ENCODE data around the gene BFSP2.
"Not testable (repeated sequence)": the region's sequence is repeated elsewhere in the genome, so short reads cannot be mapped to it uniquely, and the experiment has no call there.

The BFSP2 gene

GRCh38 chr3:133479895-133480669 lies 80.2 kb downstream of the BFSP2 start:
- no peaks in the 10 kb centered on the region for H3K9me2 ChIP-seq (replicated peaks; ENCODE audit: insufficient read depth, low read length)
- TF ChIP-seq CTCF (IDR thresholded peaks at IDR 0.05; ENCODE audit: insufficient read depth, low read length, poor library complexity, severe bottlenecking) (no peak), EZH2phosphoT487 (conservative IDR thresholded peaks at IDR 0.05; ENCODE audit: low read length) (no peak)
- peak overlapping the region; percentile 28 for H3K4me3 ChIP-seq (ENCODE audit: insufficient read depth, low read length, poor library complexity, severe bottlenecking)
- H3K9ac ChIP-seq (ENCODE audit: low read length): peak overlapping the region; percentile 67
- H2AFZ ChIP-seq (ENCODE audit: low read depth, low read length, severe bottlenecking): no peak overlapping the region
- peak overlapping the region; percentile 99 for H3K27ac ChIP-seq (ENCODE audit: low read depth, low read length)
- peak overlapping the region; percentile 77 for H3K4me2 ChIP-seq (ENCODE audit: low read depth, low read length, poor library complexity, severe bottlenecking)
- no peaks in the 10 kb centered on the region for H4K20me1 ChIP-seq (ENCODE audit: low read depth, low read length)
- peaks cover 76% of the 10 kb centered on the region for H3F3A ChIP-seq (ENCODE audit: insufficient read depth)
- H3K79me2 ChIP-seq (ENCODE audit: insufficient read depth, low read length): peaks cover 34% of the 10 kb centered on the region
- peaks cover 9% of the 10 kb centered on the region; the same call in 1 of the 2 replicates for H3K36me3 ChIP-seq (ENCODE audit: low read length)
- H3K9me3 ChIP-seq (ENCODE audit: insufficient read depth, low read length): no peaks in the 10 kb centered on the region
- no peaks in the 10 kb centered on the region for H3K27me3 ChIP-seq (ENCODE audit: low read length)

GRCh38 chr3:133482474-133482873 lies 82.6 kb downstream of the BFSP2 start:
- H2AFZ ChIP-seq (ENCODE audit: low read depth, low read length, severe bottlenecking); H4K20me1 ChIP-seq (ENCODE audit: low read depth, low read length); H3K27ac ChIP-seq (ENCODE audit: low read depth, low read length); H3K4me2 ChIP-seq (ENCODE audit: low read depth, low read length, poor library complexity, severe bottlenecking); H3K27me3 ChIP-seq (ENCODE audit: low read length); H3K9me2 ChIP-seq (replicated peaks; ENCODE audit: insufficient read depth, low read length); H3K9ac ChIP-seq (ENCODE audit: low read length); H3K4me3 ChIP-seq (ENCODE audit: insufficient read depth, low read length, poor library complexity, severe bottlenecking): not testable (repeated sequence)
- Histone ChIP-seq H3K9me3 (ENCODE audit: insufficient read depth, low read length) (peaks cover 19% of the 10 kb centered on the region; the same call in 1 of the 2 replicates), H3K79me2 (ENCODE audit: insufficient read depth, low read length) (peaks cover 55% of the 10 kb centered on the region), H3K36me3 (ENCODE audit: low read length) (peaks cover 27% of the 10 kb centered on the region; the same call in 1 of the 2 replicates), H3F3A (ENCODE audit: insufficient read depth) (peaks cover 55% of the 10 kb centered on the region)

GRCh38 chr3:133486658-133487057 lies 86.8 kb downstream of the BFSP2 start:
- H3K79me2 ChIP-seq (ENCODE audit: insufficient read depth, low read length): peaks cover 65% of the 10 kb centered on the region
- H2AFZ ChIP-seq (ENCODE audit: low read depth, low read length, severe bottlenecking): no peak overlapping the region
- no peak overlapping the region for H3K4me3 ChIP-seq (ENCODE audit: insufficient read depth, low read length, poor library complexity, severe bottlenecking)
- H3K4me2 ChIP-seq (ENCODE audit: low read depth, low read length, poor library complexity, severe bottlenecking): no peak overlapping the region
- no peaks in the 10 kb centered on the region for H4K20me1 ChIP-seq (ENCODE audit: low read depth, low read length)
- peaks cover 19% of the 10 kb centered on the region; the same call in 1 of the 2 replicates for H3K9me3 ChIP-seq (ENCODE audit: insufficient read depth, low read length)
- H3K27me3 ChIP-seq (ENCODE audit: low read length): no peaks in the 10 kb centered on the region
- TF ChIP-seq CTCF (IDR thresholded peaks at IDR 0.05; ENCODE audit: insufficient read depth, low read length, poor library complexity, severe bottlenecking) (no peak), EZH2phosphoT487 (conservative IDR thresholded peaks at IDR 0.05; ENCODE audit: low read length) (no peak)
- no peaks in the 10 kb centered on the region for H3K9me2 ChIP-seq (replicated peaks; ENCODE audit: insufficient read depth, low read length)
- peaks cover 62% of the 10 kb centered on the region for H3F3A ChIP-seq (ENCODE audit: insufficient read depth)
- H3K27ac ChIP-seq (ENCODE audit: low read depth, low read length): no peak overlapping the region
- H3K36me3 ChIP-seq (ENCODE audit: low read length): peaks cover 36% of the 10 kb centered on the region; the same call in 1 of the 2 replicates
- no peak overlapping the region for H3K9ac ChIP-seq (ENCODE audit: low read length)

GRCh38 chr3:133487204-133487603 lies 87.3 kb downstream of the BFSP2 start:
- H3K4me3 ChIP-seq (ENCODE audit: insufficient read depth, low read length, poor library complexity, severe bottlenecking): no peak overlapping the region
- H3K4me2 ChIP-seq (ENCODE audit: low read depth, low read length, poor library complexity, severe bottlenecking): no peak overlapping the region
- peaks cover 65% of the 10 kb centered on the region for H3K79me2 ChIP-seq (ENCODE audit: insufficient read depth, low read length)
- peaks cover 66% of the 10 kb centered on the region for H3F3A ChIP-seq (ENCODE audit: insufficient read depth)
- no peak overlapping the region for H3K27ac ChIP-seq (ENCODE audit: low read depth, low read length)
- H3K9me2 ChIP-seq (replicated peaks; ENCODE audit: insufficient read depth, low read length): no peaks in the 10 kb centered on the region
- peaks cover 19% of the 10 kb centered on the region; the same call in 1 of the 2 replicates for H3K9me3 ChIP-seq (ENCODE audit: insufficient read depth, low read length)
- peaks cover 36% of the 10 kb centered on the region; the same call in 1 of the 2 replicates for H3K36me3 ChIP-seq (ENCODE audit: low read length)
- H3K27me3 ChIP-seq (ENCODE audit: low read length): no peaks in the 10 kb centered on the region
- no peak overlapping the region for H2AFZ ChIP-seq (ENCODE audit: low read depth, low read length, severe bottlenecking)
- H3K9ac ChIP-seq (ENCODE audit: low read length): no peak overlapping the region
- H4K20me1 ChIP-seq (ENCODE audit: low read depth, low read length): no peaks in the 10 kb centered on the region
- no peak for TF ChIP-seq CTCF (IDR thresholded peaks at IDR 0.05; ENCODE audit: insufficient read depth, low read length, poor library complexity, severe bottlenecking)
- TF ChIP-seq EZH2phosphoT487 (conservative IDR thresholded peaks at IDR 0.05; ENCODE audit: low read length): no peak
